ENCODE data around the gene SHB. TPM values are rescaled to one million over a fixed set of nuclear protein-coding genes. Genes with fewer than 3 reads are reported as not detected.

Gene SHB
- total RNA-seq, 2 donors from 2014 or later: 28.1 to 38.1 TPM

GRCh38 chr9:37914154-37914551, 154.9 kb downstream of the SHB start:
- DNase-seq: no peak
- H3K4me1 ChIP-seq (ENCODE audit: control insufficient read depth, insufficient read depth, low read length): no peaks in the 10 kb centered on the region
- H3K36me3 Mint-ChIP-seq (ENCODE audit: low read depth): peaks cover 31% of the 10 kb centered on the region
- peaks cover 41% of the 10 kb centered on the region for H3K36me3 ChIP-seq (ENCODE audit: control insufficient read depth, insufficient read depth, low read length)
- H3K27ac Mint-ChIP-seq: peak overlapping the region; percentile 48
- H3K27me3 Mint-ChIP-seq (ENCODE audit: insufficient read depth): no peaks in the 10 kb centered on the region
- no peaks in the 10 kb centered on the region for H3K27me3 ChIP-seq (ENCODE audit: control insufficient read depth, insufficient read depth, low read length, poor library complexity, severe bottlenecking)
- no peak overlapping the region for H3K4me3 ChIP-seq (ENCODE audit: low read length)
- TF ChIP-seq CTCF (conservative IDR thresholded peaks at IDR 0.05): no peak
- 95 to 100% methylated on average over 2 to 8 of the region's 8 CpGs for WGBS, 2 experiments (ENCODE audit: insufficient coverage in 1 of 2, insufficient read length in 1 of 2)
- H3K9me3 ChIP-seq (ENCODE audit: control insufficient read depth, low read length): no peaks in the 10 kb centered on the region
- H3K9ac ChIP-seq (ENCODE audit: extremely low read depth, low read length, poor library complexity, severe bottlenecking): no peak overlapping the region
- H3K27ac ChIP-seq (ENCODE audit: low read depth, low read length): no peak overlapping the region
- H3K4me1 Mint-ChIP-seq: peaks cover 4% of the 10 kb centered on the region
- no peaks in the 10 kb centered on the region for H3K9me3 Mint-ChIP-seq
- H3K4me3 Mint-ChIP-seq: no peak overlapping the region

DNA sequence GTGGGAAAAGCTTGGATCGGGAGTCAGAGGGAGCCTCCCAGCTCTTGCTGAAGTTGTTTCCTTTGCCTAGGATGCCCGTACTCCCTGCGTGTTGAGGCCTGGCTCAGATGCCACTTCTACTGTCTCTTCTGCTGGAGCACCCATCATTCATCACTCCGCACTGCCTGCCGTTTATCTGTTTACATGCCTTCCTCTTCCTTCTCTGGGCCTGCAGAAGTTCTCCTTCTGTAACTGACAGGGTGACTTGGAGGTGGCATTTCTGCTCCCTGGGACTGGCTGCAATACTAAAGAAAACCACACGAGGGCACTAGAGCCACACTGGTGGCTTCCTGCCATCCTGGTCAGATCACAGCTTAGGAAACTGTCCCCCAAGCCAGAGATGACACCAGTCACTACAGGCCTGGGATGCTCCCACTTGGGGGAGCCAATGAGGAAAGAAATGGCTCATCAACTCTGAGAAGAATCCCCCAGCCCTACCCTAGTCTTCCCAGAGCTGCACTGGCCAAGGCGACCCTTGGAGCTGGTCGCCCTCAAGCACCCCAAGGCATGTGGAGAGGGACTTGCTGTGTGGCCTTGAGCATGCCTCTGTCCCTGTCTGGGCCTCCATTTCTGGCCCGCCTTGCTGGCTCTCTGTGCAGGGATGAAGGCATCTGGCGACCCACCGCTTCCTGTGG, 155.4 kb downstream of the SHB start:
- Mint-ChIP-seq H3K36me3 (ENCODE audit: low read depth) (peaks cover 29% of the 10 kb centered on the region), H3K4me1 (peaks cover 3% of the 10 kb centered on the region), H3K27ac (no peak overlapping the region), H3K27me3 (ENCODE audit: insufficient read depth) (no peaks in the 10 kb centered on the region), H3K4me3 (no peak overlapping the region), H3K9me3 (no peaks in the 10 kb centered on the region)
- Histone ChIP-seq H3K27ac (ENCODE audit: low read depth, low read length) (no peak overlapping the region), H3K9me3 (ENCODE audit: control insufficient read depth, low read length) (no peaks in the 10 kb centered on the region), H3K36me3 (ENCODE audit: control insufficient read depth, insufficient read depth, low read length) (peaks cover 35% of the 10 kb centered on the region), H3K27me3 (ENCODE audit: control insufficient read depth, insufficient read depth, low read length, poor library complexity, severe bottlenecking) (no peaks in the 10 kb centered on the region), H3K9ac (ENCODE audit: extremely low read depth, low read length, poor library complexity, severe bottlenecking) (no peak overlapping the region), H3K4me1 (ENCODE audit: control insufficient read depth, insufficient read depth, low read length) (no peaks in the 10 kb centered on the region), H3K4me3 (ENCODE audit: low read length) (no peak overlapping the region)
- DNase-seq: peak; percentile 98
- 71 to 73% methylated on average over 7 to 11 of the region's 11 CpGs for WGBS, 2 experiments (ENCODE audit: insufficient coverage in 1 of 2, insufficient read length in 1 of 2)
- TF ChIP-seq CTCF (conservative IDR thresholded peaks at IDR 0.05): peak; percentile 96

- H3K9me3 ChIP-seq (ENCODE audit: control insufficient read depth, low read length): no peaks in the 10 kb centered on the region
- no peak overlapping the region for H3K27ac ChIP-seq (ENCODE audit: low read depth, low read length)
- H3K27ac Mint-ChIP-seq: no peak overlapping the region
- H3K9ac ChIP-seq (ENCODE audit: extremely low read depth, low read length, poor library complexity, severe bottlenecking): no peak overlapping the region
- H3K4me1 Mint-ChIP-seq: peaks cover 3% of the 10 kb centered on the region
- DNase-seq: no peak
- H3K36me3 Mint-ChIP-seq (ENCODE audit: low read depth): peaks cover 17% of the 10 kb centered on the region
- WGBS, 2 experiments (ENCODE audit: insufficient coverage in 1 of 2, insufficient read length in 1 of 2): 89 to 93% methylated on average over 5 to 6 of the region's 6 CpGs
- H3K4me3 ChIP-seq (ENCODE audit: low read length): no peak overlapping the region
- peaks cover 14% of the 10 kb centered on the region for H3K36me3 ChIP-seq (ENCODE audit: control insufficient read depth, insufficient read depth, low read length)
- H3K27me3 ChIP-seq (ENCODE audit: control insufficient read depth, insufficient read depth, low read length, poor library complexity, severe bottlenecking): no peaks in the 10 kb centered on the region
- H3K4me3 Mint-ChIP-seq: no peak overlapping the region
- TF ChIP-seq CTCF (conservative IDR thresholded peaks at IDR 0.05): no peak
- no peaks in the 10 kb centered on the region for H3K27me3 Mint-ChIP-seq (ENCODE audit: insufficient read depth)
- H3K4me1 ChIP-seq (ENCODE audit: control insufficient read depth, insufficient read depth, low read length): no peaks in the 10 kb centered on the region
- H3K9me3 Mint-ChIP-seq: no peaks in the 10 kb centered on the region
Measured at GRCh38 chr9:37911271-37911681, 157.8 kb downstream of the SHB start.

Measured in endodermal cell (in vitro differentiated cells).